GM21717 (cell line): ENCODE data around the gene PRKCQ.

Source experiments
- ATAC-seq: cut with Tn5 transposase; IDR thresholded peaks from one replicate; pipeline ENCODE4 v1.9.1; 2021; ENCODE audit warnings: mild to moderate bottlenecking, moderate library complexity; ENCODE audit not compliant: unreplicated experiment

PRKCQ gene

DNA sequence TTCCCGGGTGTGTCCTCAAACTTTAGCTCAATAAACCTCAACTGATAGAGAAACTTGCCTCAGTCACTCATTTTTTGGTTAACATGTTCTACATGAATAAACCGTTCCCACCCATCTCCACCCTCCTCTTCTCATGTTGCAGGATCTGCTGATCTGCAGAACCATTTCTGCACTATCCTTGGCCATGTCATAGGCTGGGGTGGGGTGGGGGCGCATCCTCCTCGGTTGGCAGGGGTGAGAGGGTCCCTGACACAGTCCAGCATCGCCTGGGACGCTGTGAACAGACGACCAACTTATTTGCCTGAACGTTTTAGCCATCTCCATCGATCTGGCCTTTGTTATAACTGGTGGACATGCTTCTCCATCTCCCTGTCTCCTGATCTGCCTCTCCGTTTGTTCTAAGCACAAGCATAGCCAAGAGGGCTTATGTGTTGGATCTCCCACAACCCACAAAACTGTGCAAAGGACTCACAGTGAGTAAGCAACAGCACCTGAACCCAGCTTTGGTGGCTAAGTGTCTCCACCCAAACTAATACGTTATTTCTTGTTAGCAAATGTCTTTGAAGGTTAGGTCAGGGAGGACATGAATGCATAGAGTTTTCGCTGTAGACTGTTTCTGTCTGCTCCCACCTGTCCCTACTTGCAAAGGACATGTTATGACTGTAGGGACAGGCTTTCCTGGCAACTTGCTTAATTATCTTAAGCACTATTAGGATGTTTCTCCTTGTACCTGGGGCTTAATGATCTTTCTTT is 51.7 kb downstream of the PRKCQ start:
- ATAC-seq = no peak

DNA sequence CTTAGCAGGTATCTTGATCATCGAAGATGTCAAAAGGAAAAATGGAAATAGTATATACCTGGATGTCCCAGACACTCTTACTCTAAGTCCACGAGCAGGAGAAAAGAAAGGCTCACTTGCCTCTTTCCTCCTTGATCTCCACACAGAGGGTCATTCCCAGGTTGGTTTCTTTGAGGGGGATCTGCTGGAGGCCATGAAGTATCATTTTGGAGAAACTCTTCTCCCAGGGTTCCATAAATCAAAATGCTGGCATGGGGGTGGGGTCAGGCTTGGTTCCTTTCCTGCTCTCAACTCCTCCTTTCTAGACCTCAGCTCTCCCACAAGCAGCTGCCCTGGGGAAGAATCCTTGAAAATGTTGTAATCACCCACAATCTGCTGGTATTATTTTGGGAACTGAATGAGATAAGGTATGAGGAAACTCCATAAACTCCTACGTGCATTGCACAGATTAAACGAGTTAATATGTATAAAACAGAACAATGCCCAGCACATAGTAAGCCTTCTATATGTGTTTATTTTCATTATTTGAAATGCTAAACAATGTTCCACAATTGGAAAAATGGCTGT is 54.4 kb downstream of the PRKCQ start:
- ATAC-seq = no peak

DNA sequence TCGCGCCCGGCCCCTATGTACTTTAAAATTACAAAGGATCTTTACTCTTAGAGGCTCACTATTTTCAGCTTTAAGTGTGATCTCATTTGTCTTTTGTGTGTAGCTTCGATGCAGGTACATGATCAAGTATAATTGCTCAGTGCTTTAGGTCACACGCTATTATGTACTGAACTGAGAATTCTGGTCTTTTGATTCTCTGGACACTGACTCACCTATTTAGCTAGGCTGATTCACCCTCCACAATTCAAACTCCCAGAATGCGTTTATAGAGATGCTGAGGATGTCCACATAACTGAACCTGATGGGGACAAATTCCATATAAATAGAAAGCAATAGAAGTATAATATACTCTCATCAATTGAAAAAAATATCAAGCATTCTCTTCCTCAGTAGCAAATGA is 57.8 kb downstream of the PRKCQ start:
- no peak for ATAC-seq

DNA sequence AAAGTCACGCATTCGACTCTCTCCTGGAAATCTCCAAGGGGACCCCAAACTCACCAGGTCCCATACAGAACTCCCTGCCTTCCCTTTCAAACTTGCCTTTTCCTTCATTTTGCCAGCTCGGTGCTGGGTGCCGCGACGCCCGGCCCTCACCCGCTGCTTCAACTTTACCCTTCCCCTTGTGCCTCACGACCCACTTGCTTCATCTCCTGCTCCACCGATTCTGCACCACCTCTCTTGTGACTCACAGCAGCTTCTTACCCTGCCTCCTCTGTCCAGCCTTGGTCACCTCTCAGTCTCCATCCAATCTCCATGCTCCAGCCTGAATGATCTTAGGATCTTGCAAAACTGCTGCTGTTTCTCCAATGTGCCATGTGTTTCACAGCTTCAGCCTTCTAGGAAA is 59.9 kb downstream of the PRKCQ start:
- ATAC-seq = no peak

DNA sequence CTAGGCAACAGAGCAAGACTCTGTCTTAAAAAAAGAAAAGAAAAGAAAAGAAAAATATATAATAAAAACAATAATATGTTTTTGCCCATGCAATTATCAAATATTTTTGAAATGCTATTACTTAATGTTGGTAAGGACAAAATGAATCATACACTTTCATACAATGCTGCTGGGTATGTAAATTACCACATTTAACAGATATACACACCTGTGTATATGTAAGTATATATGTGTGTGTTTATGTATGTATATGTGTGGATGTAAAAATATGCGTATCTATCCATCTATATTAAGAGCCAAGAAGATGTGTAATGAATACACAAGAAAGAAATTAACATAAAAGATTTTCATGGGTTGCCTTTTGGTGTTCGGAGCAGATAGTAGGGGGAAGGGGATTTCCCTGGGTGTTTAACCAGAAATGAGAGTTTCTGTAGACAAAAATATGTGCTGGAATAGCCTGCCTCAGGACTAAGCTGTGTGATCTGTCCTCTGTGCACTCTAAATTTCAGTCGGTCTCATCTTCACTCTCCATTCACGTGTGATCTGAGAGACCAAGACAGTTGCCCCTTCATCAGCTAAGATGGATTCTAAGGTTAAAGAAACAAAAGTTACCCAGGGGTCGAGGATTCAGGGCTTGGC is 61.2 kb downstream of the PRKCQ start:
- ATAC-seq = no peak

DNA sequence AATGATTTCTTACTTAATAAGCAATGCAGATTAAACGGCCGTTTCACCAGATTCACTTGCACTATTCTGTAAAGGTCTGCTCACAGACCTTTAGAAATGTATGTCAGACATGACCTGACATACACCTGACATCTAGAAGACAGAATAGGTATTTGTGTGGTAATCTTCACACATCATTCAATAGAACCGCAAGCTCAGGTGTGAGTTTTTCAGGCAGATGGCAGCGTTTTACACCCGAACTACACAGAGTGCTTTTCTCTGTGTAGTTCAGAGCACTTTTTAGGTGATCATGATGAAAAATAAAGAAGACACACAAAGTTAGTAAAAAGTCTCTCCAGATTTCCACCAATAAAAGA is 63.2 kb downstream of the PRKCQ start:
- no peak for ATAC-seq

DNA sequence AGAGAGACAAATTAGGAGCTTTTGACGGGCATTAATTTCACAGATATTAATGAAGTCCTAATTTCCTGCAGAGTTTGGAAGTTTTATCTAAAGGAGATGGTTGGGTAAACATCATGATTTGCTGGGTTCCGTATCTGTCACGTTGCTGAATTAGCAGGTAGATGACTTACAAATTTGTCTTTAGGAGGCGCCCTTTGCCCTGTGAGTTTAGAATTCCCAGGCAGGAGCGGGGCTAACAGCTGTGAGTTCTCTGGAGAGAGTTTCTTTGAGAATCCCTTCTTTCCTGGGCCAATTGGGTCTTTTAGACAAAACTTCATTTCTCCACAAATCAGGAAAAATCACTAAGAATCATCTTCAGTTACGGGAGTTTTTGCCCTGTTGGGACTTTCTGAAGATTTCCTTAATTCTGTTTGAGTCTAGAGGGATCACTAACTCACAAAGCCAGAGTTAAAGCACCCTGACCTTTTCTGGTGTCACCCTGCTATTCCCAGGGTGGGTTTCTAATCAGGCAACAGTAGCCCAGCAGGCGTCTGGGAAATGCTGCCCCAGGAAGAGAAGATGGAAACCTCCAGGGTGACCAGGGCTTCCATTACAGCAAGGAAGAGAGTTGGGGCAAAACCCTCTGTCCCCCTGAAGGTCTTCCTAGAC is 63.7 kb downstream of the PRKCQ start:
- ATAC-seq = no peak

DNA sequence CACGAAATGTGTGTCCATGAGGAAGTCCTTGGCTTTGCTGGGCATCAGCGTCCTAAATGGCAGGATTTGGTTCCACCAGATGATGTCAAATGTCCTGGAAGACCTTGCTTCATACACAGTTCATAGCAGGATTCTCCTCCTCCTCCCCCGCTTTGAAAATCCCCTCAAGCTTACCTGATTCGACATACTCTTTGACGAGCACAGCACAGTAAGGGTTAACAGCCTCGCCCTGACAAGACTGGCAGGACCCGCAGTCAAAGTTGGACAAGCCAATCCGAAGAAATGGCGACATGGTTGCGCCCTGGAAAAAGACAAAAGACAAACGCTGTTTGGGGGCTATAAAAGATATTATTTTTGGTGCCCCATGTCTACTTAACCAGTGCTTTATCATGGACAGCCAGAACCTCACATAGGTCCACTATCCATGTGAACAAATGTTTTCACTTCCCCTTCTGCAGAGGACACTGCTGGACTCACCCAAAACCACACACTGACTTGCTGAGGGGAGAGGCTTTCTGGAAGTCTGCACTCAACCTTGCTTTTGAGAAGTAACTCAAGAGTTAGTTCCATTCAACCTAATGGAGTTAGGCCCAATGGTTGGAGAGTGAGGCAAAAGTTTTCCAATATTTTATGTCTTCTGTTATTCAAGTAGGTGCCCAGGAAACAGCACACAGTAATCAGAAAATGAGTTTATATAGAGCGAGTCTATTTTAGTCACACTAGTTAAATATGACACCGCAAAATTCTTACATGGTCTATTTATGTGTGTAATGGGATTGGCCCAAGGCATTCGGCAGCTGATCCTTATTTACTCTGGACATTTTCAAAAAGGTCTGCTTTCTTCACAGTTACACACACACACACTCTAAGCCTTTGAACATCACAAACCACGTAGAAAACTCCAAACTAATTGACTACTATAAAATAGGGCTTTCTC is 65.0 kb downstream of the PRKCQ start:
- no peak for ATAC-seq

DNA sequence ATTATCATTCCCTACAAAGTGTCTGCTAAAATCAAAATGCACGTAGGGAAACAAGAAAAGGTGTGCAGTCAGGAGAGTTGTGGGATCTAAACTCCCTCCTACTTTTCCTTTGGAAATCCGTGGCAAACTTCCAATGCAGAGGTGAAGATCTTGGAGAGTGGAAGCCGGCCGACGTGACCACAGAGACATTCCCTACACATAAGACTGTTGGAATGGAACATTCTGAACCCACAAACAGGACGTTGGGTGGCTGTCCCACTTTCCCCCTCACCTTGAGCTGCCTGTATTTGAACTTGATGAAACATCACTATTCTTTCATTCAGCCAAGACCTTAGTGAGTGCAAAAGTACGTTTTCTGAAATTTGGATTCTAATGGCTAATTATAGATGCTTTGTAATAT is 65.9 kb downstream of the PRKCQ start:
- ATAC-seq = no peak

DNA sequence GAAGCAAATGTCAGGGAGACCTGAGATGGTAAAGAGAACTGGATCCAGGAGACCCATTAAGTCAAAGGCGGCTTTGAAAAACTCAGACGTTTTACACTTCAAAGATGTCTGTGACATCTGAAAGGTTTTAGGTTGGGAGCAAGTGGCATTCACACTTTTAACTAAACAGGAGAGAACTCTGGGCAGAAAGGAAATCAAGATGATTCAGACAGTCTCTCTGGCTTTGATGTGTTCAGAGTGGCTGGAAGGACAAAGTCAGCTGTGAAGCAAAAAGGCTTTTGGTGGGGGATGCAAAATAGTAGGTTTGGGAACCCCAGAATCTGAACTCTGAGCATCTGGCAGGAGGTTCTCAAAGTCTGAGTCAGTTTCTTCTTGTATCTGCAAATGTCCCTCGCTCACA is 66.6 kb downstream of the PRKCQ start:
- ATAC-seq = no peak

DNA sequence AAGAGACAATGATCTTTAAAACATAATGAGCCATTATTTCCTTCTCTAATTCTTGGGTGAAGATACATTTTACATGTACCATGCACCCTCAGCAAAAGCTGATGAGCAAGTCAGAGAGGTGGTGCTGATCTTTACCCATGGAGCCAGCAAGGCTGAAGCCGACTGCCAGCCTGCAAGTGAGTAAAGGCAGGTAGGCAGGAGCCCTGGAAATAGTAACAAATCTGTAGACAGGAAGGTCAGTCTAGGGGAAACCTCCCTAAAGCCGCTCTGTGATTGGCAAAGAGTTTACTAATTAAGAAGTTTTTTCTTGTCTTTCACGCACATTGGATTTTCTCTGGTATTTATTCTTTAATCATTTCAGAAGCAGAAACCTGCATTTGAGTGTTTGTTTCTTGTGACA is 67.9 kb downstream of the PRKCQ start:
- ATAC-seq = no peak

DNA sequence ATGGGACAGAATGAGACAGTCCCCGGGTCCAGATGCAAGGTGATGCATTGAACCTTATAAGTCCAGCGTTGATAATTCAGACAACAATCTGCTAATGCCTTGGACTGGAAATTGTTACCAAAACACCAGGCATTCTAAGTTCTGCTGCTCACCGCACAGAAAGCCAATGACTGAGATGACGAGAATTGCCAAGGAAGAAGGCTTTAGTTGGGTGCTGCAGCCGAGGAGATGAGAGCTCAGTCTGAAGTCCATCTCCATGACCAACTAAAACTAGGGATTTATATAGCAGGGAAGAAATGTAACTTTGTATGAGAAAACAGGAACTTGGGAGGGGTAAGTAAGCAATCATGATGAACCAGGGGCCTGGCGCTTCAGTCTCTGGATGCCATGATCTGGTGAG is 68.7 kb downstream of the PRKCQ start:
- no peak for ATAC-seq

DNA sequence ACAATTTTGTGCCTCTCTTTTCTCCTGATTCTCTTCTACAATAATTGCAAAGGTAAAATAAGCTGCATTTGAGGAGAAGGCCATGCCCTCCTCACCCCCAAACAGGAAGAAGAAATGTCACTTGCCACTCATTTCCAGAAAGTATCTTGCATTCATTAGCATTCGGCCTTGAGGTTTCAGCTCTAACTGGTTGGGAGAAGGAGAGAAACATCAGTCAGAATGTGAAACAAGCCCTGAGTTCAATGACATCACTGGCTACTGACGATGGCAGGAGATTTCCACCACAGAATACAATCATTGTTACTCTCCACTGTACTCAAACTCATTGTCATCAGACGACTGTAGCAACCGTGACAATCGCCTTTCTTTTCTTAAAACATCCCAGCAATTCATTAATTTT is 72.8 kb downstream of the PRKCQ start:
- ATAC-seq = no peak

DNA sequence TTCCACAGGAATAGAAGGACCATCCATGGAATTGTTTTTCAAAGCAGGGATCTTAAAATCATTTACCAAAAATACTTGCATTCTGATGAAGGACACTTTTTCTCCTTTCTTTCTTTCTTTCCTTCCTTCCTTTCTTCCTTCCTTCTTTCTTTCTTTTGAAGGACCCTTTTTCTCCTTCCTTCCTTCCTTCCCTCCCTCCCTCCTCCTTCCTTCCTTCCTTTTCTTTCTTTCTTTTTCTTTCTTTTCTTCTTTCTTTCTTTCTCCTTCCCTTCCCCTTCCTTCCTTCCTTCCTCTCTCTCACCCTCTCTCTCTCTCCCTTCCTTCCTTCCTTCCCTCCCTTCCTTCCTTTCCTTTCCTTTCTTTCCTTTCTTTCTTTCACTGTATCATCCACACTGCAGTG is 74.8 kb downstream of the PRKCQ start:
- ATAC-seq = no peak

DNA sequence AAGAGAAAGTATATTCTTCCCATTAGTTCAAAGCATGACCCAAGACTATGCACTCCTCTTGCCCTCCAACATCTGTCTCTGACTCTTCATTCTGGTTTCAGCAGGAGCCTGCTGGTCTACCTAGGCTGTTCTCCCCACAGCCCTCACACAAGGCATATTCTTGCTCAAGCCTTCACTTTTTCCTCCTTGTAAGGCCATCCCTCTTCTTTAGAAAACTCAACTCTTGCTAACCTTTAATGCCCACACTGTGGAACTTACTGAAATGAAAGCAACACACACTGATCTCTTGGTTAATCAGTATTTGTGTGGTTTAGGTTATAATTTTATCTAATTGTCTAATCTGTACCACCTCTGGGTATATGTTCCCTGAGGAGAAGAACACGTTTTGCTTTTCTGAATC is 75.8 kb downstream of the PRKCQ start:
- no peak for ATAC-seq

DNA sequence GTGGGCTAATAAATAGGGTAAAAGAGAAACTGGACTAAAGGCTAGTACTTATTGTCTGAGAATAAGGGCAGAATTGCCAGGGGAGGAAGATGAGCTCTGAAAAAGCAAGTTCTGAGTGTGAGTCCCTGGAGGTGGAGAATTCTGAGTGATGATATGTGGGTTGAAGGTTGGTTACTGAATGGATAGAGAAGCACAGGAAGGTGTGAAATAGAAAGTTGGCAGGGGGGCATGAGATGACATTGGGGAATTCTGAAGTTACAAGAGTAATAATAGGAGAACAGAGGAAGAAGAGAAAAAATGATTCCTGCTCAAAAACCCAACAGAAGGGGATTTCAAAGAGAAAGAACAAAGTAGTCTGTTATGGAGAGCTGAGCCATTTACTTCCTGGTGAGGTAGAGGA is 76.9 kb downstream of the PRKCQ start:
- no peak for ATAC-seq

DNA sequence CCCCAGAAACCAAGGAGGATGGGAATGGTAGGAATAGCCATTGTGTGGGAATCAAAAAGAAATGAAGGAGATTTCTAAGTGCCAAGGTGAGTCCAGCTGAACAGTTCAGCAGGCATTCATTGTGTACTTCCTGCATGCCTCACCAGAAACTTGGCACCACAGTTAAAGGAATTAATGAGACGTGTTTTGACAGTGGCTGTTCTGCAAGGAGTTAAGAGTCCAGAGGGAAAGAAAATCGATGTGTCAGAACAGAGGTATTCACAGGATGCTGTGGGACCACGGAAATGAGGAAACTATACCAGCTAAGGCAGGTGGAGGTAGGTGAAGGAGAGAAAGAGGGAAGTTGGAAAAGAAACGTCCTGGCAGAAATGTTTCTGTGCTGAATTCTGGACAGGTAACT is 78.1 kb downstream of the PRKCQ start:
- no peak for ATAC-seq

DNA sequence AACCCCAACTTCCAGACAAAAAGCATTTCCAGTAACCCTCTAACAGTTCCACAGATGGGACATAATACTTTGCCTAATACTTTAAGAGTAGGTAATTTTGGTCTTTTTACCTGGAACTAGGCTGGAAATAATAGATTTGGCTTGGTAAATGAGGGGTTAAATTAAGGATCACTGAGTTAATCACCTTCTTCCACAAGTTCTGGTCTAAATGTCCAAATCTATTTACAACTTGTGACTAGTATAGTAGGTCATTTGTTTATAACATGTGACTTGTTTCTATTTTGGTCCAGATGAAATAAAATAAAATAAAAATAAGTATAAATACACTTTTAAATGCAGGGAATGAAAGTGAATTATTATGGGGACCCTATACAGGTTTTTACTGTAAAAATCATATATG is 80.1 kb downstream of the PRKCQ start:
- no peak for ATAC-seq

DNA sequence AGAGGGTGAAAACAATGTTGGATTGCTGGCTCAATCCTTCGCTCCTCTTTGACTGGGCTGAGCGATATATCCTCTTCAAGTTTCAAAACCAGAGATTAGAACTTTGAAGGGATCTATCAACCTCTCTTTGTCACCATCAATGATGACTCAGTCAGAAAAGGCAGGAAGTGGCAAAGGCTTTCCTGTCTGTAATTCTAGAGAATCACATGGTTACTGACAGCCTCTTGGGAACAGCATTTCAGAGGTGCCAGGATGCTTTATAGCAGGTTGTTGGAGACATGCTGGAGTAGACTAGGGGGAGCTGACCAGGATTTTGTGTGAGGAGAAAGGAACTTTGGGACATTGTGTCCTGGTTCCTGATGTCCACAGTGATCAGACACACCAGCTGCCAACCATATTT is 81.3 kb downstream of the PRKCQ start:
- no peak for ATAC-seq

DNA sequence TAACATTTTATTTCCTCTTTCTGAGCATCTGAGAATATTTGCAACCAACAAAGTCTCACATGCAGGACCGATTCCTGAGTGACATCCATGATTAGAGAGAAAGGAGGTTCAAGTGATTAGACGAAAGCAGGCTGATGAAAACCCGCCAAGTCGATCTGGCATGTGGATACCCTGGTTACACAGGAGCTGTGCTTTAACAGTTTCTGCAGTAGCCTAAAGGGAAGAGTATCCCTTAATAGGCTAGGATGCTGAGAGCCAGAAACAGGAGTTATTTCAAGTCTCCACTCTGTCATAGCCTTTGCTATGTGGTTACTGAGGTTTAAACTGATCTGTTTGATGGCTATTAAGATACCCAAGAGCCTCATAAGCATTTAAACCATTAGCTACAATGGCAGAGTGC is 82.5 kb downstream of the PRKCQ start:
- no peak for ATAC-seq

DNA sequence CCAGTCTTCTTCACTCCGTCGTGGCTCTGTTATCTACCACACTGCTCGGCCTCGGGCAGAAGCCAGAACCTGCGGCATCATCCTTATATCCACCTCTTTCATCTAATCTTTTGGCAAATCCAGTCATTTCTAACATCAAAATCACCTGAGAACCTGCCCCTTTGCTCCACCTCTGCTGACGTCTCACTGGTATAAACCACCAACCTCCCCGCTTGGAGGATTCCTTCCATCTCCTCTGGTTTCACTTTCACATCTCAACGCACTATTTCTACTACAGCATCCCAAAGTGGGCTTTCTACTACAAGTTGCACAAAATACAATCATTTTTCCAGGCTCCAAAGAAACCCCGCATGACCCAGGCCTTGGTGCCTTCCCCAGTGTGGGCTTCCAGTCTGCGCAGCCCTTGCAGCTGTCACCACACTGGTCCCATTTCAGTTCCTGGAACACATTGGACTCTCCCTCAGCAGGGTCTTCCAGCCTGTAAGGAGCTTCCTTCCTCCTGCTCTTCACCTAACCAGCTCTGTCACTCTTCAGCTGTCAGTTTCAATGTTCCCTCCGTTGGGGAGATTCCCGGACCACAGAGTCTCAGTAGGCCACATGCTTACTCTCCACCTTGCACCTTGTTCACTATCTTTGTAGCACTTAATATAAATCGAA is 85.0 kb downstream of the PRKCQ start:
- no peak for ATAC-seq
